Stimulated activated CD8-positive, alpha-beta memory T cell treated with anti-CD3 and anti-CD28 coated beads, Interleukin-12 subunit alpha, Interleukin-12 subunit beta, amount 100 ng/mL, for 24 hours (primary cell): ENCODE measurements around the gene PAK5.

ENCODE experiments used
- DNase-seq: peaks from one replicate; pipeline ENCODE4 v3.0.0-alpha.2; 2020; ENCODE audit errors: extremely low read depth

The PAK5 gene

GRCh38 chr20:9575836-9576235 is 263.0 kb downstream of the PAK5 start:
- no peak for DNase-seq

- no peak for DNase-seq
Measured at GRCh38 chr20:9574776-9575175, 264.1 kb downstream of the PAK5 start.

- DNase-seq, result no peak
Measured at GRCh38 chr20:9574181-9574580, 264.7 kb downstream of the PAK5 start.

GRCh38 chr20:9573335-9574151 is 265.3 kb downstream of the PAK5 start:
- DNase-seq, result no peak

- DNase-seq, result no peak
Measured at GRCh38 chr20:9572670-9573069, 266.2 kb downstream of the PAK5 start.

GRCh38 chr20:9571783-9572182 is 267.1 kb downstream of the PAK5 start:
- no peak for DNase-seq

GRCh38 chr20:9570612-9571011 is 268.3 kb downstream of the PAK5 start:
- no peak for DNase-seq

- DNase-seq, result no peak
Measured at GRCh38 chr20:9566977-9567376, 271.9 kb downstream of the PAK5 start.

GRCh38 chr20:9565910-9566550 is 272.8 kb downstream of the PAK5 start:
- no peak for DNase-seq

GRCh38 chr20:9557411-9557810 is 281.5 kb downstream of the PAK5 start:
- no peak for DNase-seq

- DNase-seq, result no peak
Measured at GRCh38 chr20:9555781-9556180, 283.1 kb downstream of the PAK5 start.

- DNase-seq, result no peak
Measured at GRCh38 chr20:9551808-9552550, 286.9 kb downstream of the PAK5 start.

- DNase-seq, result no peak
Measured at GRCh38 chr20:9550871-9551270, 288.0 kb downstream of the PAK5 start.

GRCh38 chr20:9550283-9550682 is 288.6 kb downstream of the PAK5 start:
- DNase-seq, result no peak

GRCh38 chr20:9543214-9543613 is 295.7 kb downstream of the PAK5 start:
- DNase-seq, result no peak

GRCh38 chr20:9535449-9535848 is 303.4 kb downstream of the PAK5 start:
- DNase-seq, result no peak

GRCh38 chr20:9534025-9534424 is 304.9 kb downstream of the PAK5 start:
- no peak for DNase-seq

GRCh38 chr20:9532069-9532838 is 306.6 kb downstream of the PAK5 start:
- DNase-seq, result no peak

- DNase-seq, result no peak
Measured at GRCh38 chr20:9531581-9531980, 307.3 kb downstream of the PAK5 start.

- no peak for DNase-seq
Measured at GRCh38 chr20:9523636-9524035, 315.2 kb downstream of the PAK5 start.

- no peak for DNase-seq
Measured at GRCh38 chr20:9520086-9520485, 318.8 kb downstream of the PAK5 start.

GRCh38 chr20:9518576-9519175 is 320.2 kb downstream of the PAK5 start:
- DNase-seq, result no peak
